BE2C (cell line): ENCODE results near the gene COL13A1.

ENCODE experiments used
- DNase-seq: peaks from one replicate; pipeline ENCODE4 v3.0.0-alpha.2; 2020
- H3K27me3 ChIP-seq: fragments of 250-450 bp; sonication (Bioruptor Pico); 2 replicates; pipeline ENCODE4 v1.5.1; 2020; ENCODE audit warnings: mild to moderate bottlenecking
- H3K36me3 ChIP-seq: fragments of 250-450 bp; sonication (Bioruptor Pico); 2 replicates; pipeline ENCODE4 v1.5.1; 2020; ENCODE audit warnings: mild to moderate bottlenecking
- H3K4me1 ChIP-seq: fragments of 250-450 bp; sonication (Bioruptor Pico); 2 replicates; pipeline ENCODE4 v1.5.1; 2020
- H3K4me3 ChIP-seq: 2 replicates; pipeline ENCODE4 v1.5.1; 2011; ENCODE audit warnings: low read depth, low read length
- H3K9me3 ChIP-seq: fragments of 250-450 bp; sonication (Bioruptor Pico); 2 replicates; pipeline ENCODE4 v1.5.1; 2020
- TF ChIP-seq, protein P1 (sequence below): IDR thresholded peaks from 2 replicates; pipeline ENCODE4 v1.5.1; 2012; ENCODE audit warnings: mild to moderate bottlenecking, low read depth, low read length

Gene COL13A1

DNA sequence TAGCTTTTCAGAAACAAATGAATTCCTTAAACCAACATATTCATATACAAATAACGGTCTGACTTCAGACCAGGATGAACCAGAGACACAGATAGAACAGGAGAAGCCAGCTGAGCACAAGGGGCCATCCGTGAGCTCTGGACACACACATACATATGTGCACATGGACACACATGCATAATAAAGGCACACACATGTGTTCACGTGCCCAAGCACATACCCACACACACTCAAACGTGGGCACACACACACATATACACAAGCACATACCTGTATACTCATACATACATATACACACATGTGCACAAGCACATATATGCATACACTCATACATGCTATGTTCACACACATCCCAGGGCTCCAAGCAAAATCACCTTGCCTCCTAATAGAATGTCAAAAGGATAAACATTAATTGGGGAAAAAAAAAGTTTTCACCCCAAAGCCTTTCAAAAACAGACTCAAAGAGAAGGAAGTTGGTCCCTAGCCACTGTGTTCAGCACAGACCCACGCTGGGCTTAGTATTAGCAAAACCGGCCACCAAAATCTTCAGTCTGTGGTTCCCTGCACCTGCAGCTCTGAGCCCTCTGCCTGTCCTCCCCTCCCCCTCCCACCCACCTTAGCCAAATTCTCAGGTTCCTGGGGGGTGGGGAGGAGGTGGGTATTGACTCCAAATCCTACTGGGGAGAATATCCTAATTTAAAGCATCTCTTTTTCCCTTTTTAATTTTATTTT, 150.5 kb downstream of the COL13A1 start:
- no peak for DNase-seq
- Histone ChIP-seq H3K9me3 (no peaks in the 10 kb centered on the region), H3K27me3 (no peaks in the 10 kb centered on the region), H3K4me3 (no peak overlapping the region), H3K36me3 (no peaks in the 10 kb centered on the region), H3K4me1 (no peaks in the 10 kb centered on the region)
- TF ChIP-seq, protein P1, sequence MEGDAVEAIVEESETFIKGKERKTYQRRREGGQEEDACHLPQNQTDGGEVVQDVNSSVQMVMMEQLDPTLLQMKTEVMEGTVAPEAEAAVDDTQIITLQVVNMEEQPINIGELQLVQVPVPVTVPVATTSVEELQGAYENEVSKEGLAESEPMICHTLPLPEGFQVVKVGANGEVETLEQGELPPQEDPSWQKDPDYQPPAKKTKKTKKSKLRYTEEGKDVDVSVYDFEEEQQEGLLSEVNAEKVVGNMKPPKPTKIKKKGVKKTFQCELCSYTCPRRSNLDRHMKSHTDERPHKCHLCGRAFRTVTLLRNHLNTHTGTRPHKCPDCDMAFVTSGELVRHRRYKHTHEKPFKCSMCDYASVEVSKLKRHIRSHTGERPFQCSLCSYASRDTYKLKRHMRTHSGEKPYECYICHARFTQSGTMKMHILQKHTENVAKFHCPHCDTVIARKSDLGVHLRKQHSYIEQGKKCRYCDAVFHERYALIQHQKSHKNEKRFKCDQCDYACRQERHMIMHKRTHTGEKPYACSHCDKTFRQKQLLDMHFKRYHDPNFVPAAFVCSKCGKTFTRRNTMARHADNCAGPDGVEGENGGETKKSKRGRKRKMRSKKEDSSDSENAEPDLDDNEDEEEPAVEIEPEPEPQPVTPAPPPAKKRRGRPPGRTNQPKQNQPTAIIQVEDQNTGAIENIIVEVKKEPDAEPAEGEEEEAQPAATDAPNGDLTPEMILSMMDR: no peak

DNA sequence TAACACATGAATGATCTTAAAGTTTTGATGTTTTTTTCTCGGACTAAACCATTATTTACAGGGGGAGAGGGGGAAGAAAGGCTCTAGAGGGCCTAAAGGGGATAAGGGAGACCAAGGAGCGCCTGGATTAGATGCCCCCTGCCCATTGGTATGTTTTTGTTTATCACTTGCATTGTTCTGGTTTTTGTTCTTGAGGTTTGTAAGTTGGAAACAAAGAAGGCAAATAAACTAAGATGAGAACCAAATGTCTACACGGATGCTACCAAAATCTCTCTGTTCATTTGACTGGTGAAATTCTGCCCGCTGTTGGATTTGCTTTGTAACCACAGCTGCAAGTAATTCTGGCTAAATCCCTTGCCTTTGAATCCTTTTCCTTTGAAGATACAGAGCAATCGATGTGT, 151.1 kb downstream of the COL13A1 start:
- Histone ChIP-seq H3K4me1 (no peaks in the 10 kb centered on the region), H3K9me3 (no peaks in the 10 kb centered on the region), H3K36me3 (no peaks in the 10 kb centered on the region), H3K4me3 (no peak overlapping the region), H3K27me3 (no peaks in the 10 kb centered on the region)
- DNase-seq: no peak
- TF ChIP-seq, protein P1: no peak

DNA sequence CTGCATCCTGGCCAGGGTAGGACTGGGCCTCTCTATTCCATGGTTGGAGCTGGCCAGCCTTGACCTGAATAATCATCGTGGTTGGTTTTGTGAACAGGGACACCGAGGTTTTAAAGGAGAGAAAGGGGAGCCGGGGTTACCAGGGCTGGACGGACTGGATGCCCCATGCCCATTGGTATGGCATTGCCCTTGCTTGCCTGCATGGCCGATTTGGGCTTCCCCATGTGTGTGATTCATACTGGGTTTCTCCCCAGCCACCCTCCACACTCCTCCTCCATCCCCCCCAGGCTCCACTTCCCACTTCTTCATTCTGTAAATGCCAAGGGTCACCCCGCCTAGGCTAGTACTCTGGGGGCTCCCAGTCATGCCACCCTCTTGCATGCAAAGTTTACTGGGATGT, 152.1 kb downstream of the COL13A1 start:
- H3K4me3 ChIP-seq: no peak overlapping the region
- TF ChIP-seq, protein P1: no peak
- H3K36me3 ChIP-seq: no peaks in the 10 kb centered on the region
- H3K4me1 ChIP-seq: no peaks in the 10 kb centered on the region
- H3K9me3 ChIP-seq: no peaks in the 10 kb centered on the region
- no peaks in the 10 kb centered on the region for H3K27me3 ChIP-seq
- DNase-seq: no peak

DNA sequence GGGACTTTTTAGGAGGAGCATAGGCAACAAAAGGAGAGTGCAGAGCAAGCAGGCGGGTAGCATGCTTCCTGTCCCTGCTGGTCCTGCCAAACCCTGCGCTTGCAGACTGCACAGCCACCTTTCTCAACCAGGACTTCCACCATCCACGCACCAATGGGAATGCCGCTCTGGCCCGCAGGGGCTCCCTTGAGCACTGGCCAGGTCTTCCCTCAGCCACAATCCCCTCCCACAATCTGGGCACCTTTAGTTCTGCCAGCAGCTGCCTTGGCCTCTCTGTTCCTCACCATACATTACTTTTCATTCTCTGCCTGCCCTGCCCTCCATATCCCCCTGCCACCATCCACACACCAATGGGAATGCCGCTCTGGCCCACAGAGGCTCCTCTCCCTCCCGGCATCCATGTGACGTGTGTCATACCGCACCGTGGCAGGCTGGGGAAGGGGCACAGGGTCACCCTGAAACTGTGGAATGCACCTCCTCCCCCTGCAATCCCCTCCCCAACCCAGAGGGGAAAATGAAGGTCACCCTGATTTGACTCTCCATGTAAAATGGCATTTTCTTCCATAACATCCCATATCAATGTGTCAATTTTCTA, 153.6 kb downstream of the COL13A1 start:
- no peak for DNase-seq
- TF ChIP-seq, protein P1: no peak

DNA sequence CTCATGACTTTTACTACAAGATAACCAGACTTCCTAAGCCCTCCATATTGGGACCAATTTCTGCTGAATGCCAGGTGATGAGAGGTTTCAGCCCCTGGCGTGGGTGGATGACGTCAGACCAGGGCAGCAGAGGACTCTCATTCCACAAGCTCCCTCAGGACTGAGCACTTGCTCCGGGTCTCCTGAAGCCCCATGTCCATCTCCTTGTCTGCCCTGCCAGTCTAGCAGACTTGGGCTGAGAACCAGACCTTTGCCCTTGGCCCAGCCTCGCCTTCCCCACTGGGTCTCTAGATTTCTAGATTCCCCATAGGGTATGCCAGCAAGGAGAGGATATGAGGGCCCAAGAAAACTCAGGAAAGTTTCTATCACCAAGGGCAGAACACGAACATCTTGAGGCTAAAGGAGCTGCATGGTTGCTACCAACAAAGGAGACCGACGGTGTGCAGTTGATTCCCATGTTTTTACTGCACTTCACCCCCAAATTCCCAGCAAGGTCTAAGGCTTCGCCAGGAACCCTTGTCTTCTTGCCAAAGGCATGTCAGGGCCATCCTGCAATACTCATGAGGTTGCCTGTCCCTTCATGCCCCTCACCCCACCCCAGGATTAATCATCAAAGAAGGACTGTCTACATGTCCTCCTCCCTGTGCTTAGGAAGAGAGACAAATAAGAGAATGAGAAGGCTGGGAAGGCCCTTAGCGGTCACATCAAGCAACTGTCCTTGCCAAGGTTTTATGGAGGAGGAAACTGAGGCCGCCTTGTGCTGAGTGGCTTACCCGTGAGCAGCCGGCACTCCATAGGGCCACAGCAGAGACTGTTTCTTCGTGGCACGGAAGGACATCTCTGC, 154.4 kb downstream of the COL13A1 start:
- TF ChIP-seq, protein P1: no peak
- no peaks in the 10 kb centered on the region for H3K4me1 ChIP-seq
- DNase-seq: no peak
- no peaks in the 10 kb centered on the region for H3K27me3 ChIP-seq
- no peaks in the 10 kb centered on the region for H3K9me3 ChIP-seq
- H3K36me3 ChIP-seq: no peaks in the 10 kb centered on the region
- H3K4me3 ChIP-seq: no peak overlapping the region

More for the DNA sequence above, 153.6 kb downstream of the COL13A1 start:
- Histone ChIP-seq H3K4me3 (no peak overlapping the region), H3K27me3 (no peaks in the 10 kb centered on the region), H3K9me3 (no peaks in the 10 kb centered on the region), H3K36me3 (no peaks in the 10 kb centered on the region), H3K4me1 (no peaks in the 10 kb centered on the region)
